ENCODE results near the gene CGB8.

CGB8 gene

GRCh38 chr19:49006905-49007304, 42.0 kb downstream of the CGB8 start:
- no peak for DNase-seq (ENCODE audit: low read depth in 2 of 2)

GRCh38 chr19:49004964-49005614, 43.8 kb downstream of the CGB8 start:
- DNase-seq (ENCODE audit: low read depth in 2 of 2) = no peak

- DNase-seq (ENCODE audit: low read depth in 2 of 2) = no peak
Measured at GRCh38 chr19:49004133-49004532, 44.8 kb downstream of the CGB8 start.

- DNase-seq (ENCODE audit: low read depth in 2 of 2) = no peak
Measured at GRCh38 chr19:48999481-49000325, 49.2 kb downstream of the CGB8 start.

DNA sequence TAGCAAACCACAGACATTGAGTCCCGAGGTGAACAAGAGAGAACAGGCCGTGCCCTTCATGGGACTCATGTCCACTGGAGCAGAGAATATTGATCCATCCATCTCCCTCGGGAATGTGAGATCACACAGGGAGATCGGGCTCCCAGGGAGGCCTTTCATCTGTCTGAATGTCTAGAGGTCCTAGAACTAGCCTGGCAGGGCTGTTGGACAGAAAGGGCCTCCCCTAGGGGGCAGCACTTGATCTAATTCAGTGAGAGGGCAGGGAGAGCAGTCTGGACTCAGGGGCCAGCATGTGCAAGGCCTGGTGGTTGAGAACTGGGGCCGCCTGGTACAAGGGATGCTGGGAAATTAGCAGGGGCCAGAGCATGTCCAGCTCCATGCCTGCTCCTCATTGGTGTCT, 50.9 kb downstream of the CGB8 start:
- DNase-seq (ENCODE audit: low read depth in 2 of 2) = no peak

Data from fibroblast of skin of left biceps (primary cell).